ENCODE measurements around the gene SORBS1. TPM values are rescaled to one million over a fixed set of nuclear protein-coding genes. Genes with fewer than 3 reads are reported as not detected.
A peak's percentile ranks its signal among the peaks of the same experiment; 100 is the strongest.

Gene SORBS1
- total and polyA plus RNA-seq, 2 of the 13 experiments (the other 11 are each of a cell fraction or from before 2014, with no cell fraction given): 16.8 to 39.8 TPM

GRCh38 chr10:95457319-95457886 is 103.8 kb downstream of the SORBS1 start (continued):
- TF ChIP-seq ZHX1 (CRISPR knock-in tag; IDR thresholded peaks at IDR 0.05; ENCODE audit: low read depth) (peak; percentile 29; the same call in 1 of the 2 replicates), LCORL (IDR thresholded peaks at IDR 0.05) (no peak), LCORL (CRISPR knock-in tag; IDR thresholded peaks at IDR 0.05) (peak; percentile 30; the same call in 1 of the 2 replicates), ZNF589 (CRISPR knock-in tag; conservative IDR thresholded peaks at IDR 0.05) (no peak), CHD2 (IDR thresholded peaks at IDR 0.05; ENCODE audit: low read depth, low read length) (no peak), RAD51 (IDR thresholded peaks at IDR 0.05; ENCODE audit: borderline replicate concordance) (no peak), ZNF414 (CRISPR knock-in tag; IDR thresholded peaks at IDR 0.05) (no peak), NR2F2 (IDR thresholded peaks at IDR 0.05; ENCODE audit: borderline replicate concordance, low read depth) (0 out of 2 replicates have a peak, but pooled peaks have one; percentile 34), ZFP36L1 (CRISPR knock-in tag; IDR thresholded peaks at IDR 0.05) (peak; percentile 52), ZNF292 (CRISPR knock-in tag; IDR thresholded peaks at IDR 0.05; ENCODE audit: borderline replicate concordance, low read depth) (no peak), U2AF1 (optimal IDR thresholded peaks at IDR 0.05; ENCODE audit: low read depth, low read length) (no peak), ELF4 (CRISPR knock-in tag; IDR thresholded peaks at IDR 0.05; ENCODE audit: borderline replicate concordance) (no peak), KLF12 (CRISPR knock-in tag; IDR thresholded peaks at IDR 0.05; ENCODE audit: borderline replicate concordance) (no peak), TOPORS (CRISPR knock-in tag; IDR thresholded peaks at IDR 0.05) (no peak), RBAK (CRISPR knock-in tag; IDR thresholded peaks at IDR 0.05) (no peak), PAXIP1 (CRISPR knock-in tag; conservative IDR thresholded peaks at IDR 0.05) (peak; percentile 88), ZNF24 (IDR thresholded peaks at IDR 0.05) (no peak), PRMT3 (CRISPR knock-in tag; IDR thresholded peaks at IDR 0.05; ENCODE audit: borderline replicate concordance, low read depth) (no peak), ZNF276 (CRISPR knock-in tag; IDR thresholded peaks at IDR 0.05; ENCODE audit: low read depth) (no peak), GTF2F1 (IDR thresholded peaks at IDR 0.05; ENCODE audit: low read length) (no peak), HMG20B (CRISPR knock-in tag; conservative IDR thresholded peaks at IDR 0.05) (no peak), ZSCAN21 (CRISPR knock-in tag; IDR thresholded peaks at IDR 0.05; ENCODE audit: borderline replicate concordance) (no peak; the same call in 1 of the 2 replicates)
